PC-9 (cell line): ENCODE data around the gene ZBTB24.

Experiments used
- EZH2 ChIP-seq: fragments of 200-600 bp; sonication (generic); IDR thresholded peaks from 2 replicates; pipeline ENCODE4 v1.8.0; 2017; ENCODE audit warnings: antibody characterized with exemption, low read depth
- TF ChIP-seq, protein P1 (sequence below): fragments of 200-600 bp; sonication (generic); conservative IDR thresholded peaks from 2 replicates; pipeline ENCODE4 v1.6.1; 2017; ENCODE audit warnings: mixed run types, antibody characterized with exemption, mild to moderate bottlenecking, moderate library complexity

DNA sequence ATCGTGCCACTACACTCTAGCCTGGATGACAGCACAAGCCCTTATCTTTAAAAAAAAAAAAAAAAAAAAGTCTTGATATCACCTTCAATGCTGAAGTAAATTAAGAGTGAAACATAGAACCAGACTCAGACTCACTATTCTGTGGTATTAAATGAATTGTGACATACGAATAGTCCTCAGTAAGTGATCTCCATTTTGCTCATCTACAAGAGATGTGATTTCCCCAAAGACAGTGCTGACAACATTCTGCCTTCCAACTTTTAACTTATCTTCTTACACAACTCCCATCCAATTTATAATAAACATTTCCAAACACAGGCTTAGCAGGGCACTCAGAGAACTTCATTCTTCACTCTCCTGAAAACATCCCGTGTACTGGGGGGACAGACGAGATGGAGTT is 8.0 kb downstream of the ZBTB24 start:
- TF ChIP-seq, protein P1, sequence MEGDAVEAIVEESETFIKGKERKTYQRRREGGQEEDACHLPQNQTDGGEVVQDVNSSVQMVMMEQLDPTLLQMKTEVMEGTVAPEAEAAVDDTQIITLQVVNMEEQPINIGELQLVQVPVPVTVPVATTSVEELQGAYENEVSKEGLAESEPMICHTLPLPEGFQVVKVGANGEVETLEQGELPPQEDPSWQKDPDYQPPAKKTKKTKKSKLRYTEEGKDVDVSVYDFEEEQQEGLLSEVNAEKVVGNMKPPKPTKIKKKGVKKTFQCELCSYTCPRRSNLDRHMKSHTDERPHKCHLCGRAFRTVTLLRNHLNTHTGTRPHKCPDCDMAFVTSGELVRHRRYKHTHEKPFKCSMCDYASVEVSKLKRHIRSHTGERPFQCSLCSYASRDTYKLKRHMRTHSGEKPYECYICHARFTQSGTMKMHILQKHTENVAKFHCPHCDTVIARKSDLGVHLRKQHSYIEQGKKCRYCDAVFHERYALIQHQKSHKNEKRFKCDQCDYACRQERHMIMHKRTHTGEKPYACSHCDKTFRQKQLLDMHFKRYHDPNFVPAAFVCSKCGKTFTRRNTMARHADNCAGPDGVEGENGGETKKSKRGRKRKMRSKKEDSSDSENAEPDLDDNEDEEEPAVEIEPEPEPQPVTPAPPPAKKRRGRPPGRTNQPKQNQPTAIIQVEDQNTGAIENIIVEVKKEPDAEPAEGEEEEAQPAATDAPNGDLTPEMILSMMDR: no peak
- TF ChIP-seq EZH2: no peak
